ENCODE results near the gene PROK1.

Gene PROK1

GRCh38 chr1:110443451-110443850, 7.5 kb upstream of the PROK1 start:
- Histone ChIP-seq H3K9me2 (ENCODE audit: low read depth, low read length) (no peaks in the 10 kb centered on the region), H3K27ac (ENCODE audit: low read depth, low read length, poor library complexity, severe bottlenecking) (no peak overlapping the region), H3K79me2 (ENCODE audit: insufficient read depth, low read length) (no peaks in the 10 kb centered on the region), H3K4me1 (ENCODE audit: insufficient read depth, low read length, severe bottlenecking) (no peaks in the 10 kb centered on the region), H3K27me3 (ENCODE audit: insufficient read depth, low read length) (peaks cover 5% of the 10 kb centered on the region; the same call in 1 of the 2 replicates), H3K4me3 (ENCODE audit: low read depth, low read length, poor library complexity, severe bottlenecking) (no peak overlapping the region), H3K4me2 (ENCODE audit: low read length) (no peak overlapping the region), H3K36me3 (ENCODE audit: insufficient read depth, low read length) (no peaks in the 10 kb centered on the region), H4K20me1 (ENCODE audit: insufficient read depth, low read length) (no peaks in the 10 kb centered on the region), H3K9ac (ENCODE audit: low read length) (no peak overlapping the region), H3F3A (ENCODE audit: insufficient read depth, low read length) (no peaks in the 10 kb centered on the region), H3K9me3 (ENCODE audit: low read length) (no peaks in the 10 kb centered on the region), H2AFZ (ENCODE audit: low read length) (no peak overlapping the region)
- no peak for TF ChIP-seq EZH2 (IDR thresholded peaks at IDR 0.05; ENCODE audit: borderline replicate concordance, low read length)
- no peak for TF ChIP-seq CTCF (IDR thresholded peaks at IDR 0.05; ENCODE audit: low read length)

GRCh38 chr1:110444561-110444960, 6.4 kb upstream of the PROK1 start:
- no peaks in the 10 kb centered on the region for H4K20me1 ChIP-seq (ENCODE audit: insufficient read depth, low read length)
- no peak overlapping the region for H3K9ac ChIP-seq (ENCODE audit: low read length)
- H2AFZ ChIP-seq (ENCODE audit: low read length), result no peak overlapping the region
- H3K27ac ChIP-seq (ENCODE audit: low read depth, low read length, poor library complexity, severe bottlenecking), result no peak overlapping the region
- no peaks in the 10 kb centered on the region for H3K4me1 ChIP-seq (ENCODE audit: insufficient read depth, low read length, severe bottlenecking)
- H3K27me3 ChIP-seq (ENCODE audit: insufficient read depth, low read length), result peaks cover 5% of the 10 kb centered on the region; the same call in 1 of the 2 replicates
- no peaks in the 10 kb centered on the region for H3K9me3 ChIP-seq (ENCODE audit: low read length)
- H3K4me2 ChIP-seq (ENCODE audit: low read length), result no peak overlapping the region
- no peaks in the 10 kb centered on the region for H3F3A ChIP-seq (ENCODE audit: insufficient read depth, low read length)
- TF ChIP-seq CTCF (IDR thresholded peaks at IDR 0.05; ENCODE audit: low read length), result no peak
- TF ChIP-seq EZH2 (IDR thresholded peaks at IDR 0.05; ENCODE audit: borderline replicate concordance, low read length), result no peak
- no peaks in the 10 kb centered on the region for H3K36me3 ChIP-seq (ENCODE audit: insufficient read depth, low read length)
- H3K9me2 ChIP-seq (ENCODE audit: low read depth, low read length), result no peaks in the 10 kb centered on the region
- no peak overlapping the region for H3K4me3 ChIP-seq (ENCODE audit: low read depth, low read length, poor library complexity, severe bottlenecking)
- no peaks in the 10 kb centered on the region for H3K79me2 ChIP-seq (ENCODE audit: insufficient read depth, low read length)

- Histone ChIP-seq H3K36me3 (ENCODE audit: insufficient read depth, low read length) (no peaks in the 10 kb centered on the region), H3K4me1 (ENCODE audit: insufficient read depth, low read length, severe bottlenecking) (no peaks in the 10 kb centered on the region), H3K9ac (ENCODE audit: low read length) (no peak overlapping the region), H3K4me3 (ENCODE audit: low read depth, low read length, poor library complexity, severe bottlenecking) (no peak overlapping the region), H4K20me1 (ENCODE audit: insufficient read depth, low read length) (no peaks in the 10 kb centered on the region), H3K4me2 (ENCODE audit: low read length) (no peak overlapping the region), H3F3A (ENCODE audit: insufficient read depth, low read length) (no peaks in the 10 kb centered on the region), H3K27ac (ENCODE audit: low read depth, low read length, poor library complexity, severe bottlenecking) (no peak overlapping the region), H3K9me2 (ENCODE audit: low read depth, low read length) (no peaks in the 10 kb centered on the region), H3K79me2 (ENCODE audit: insufficient read depth, low read length) (no peaks in the 10 kb centered on the region), H3K9me3 (ENCODE audit: low read length) (no peaks in the 10 kb centered on the region), H3K27me3 (ENCODE audit: insufficient read depth, low read length) (peaks cover 5% of the 10 kb centered on the region; the same call in 1 of the 2 replicates), H2AFZ (ENCODE audit: low read length) (no peak overlapping the region)
- TF ChIP-seq CTCF (IDR thresholded peaks at IDR 0.05; ENCODE audit: low read length) (no peak), EZH2 (IDR thresholded peaks at IDR 0.05; ENCODE audit: borderline replicate concordance, low read length) (no peak)
These were observed 993 bp upstream of the PROK1 start for GRCh38 chr1:110449661-110450651.
